OCI-LY3 (cell line): ENCODE data around the gene CD28.

Source experiments
- H2AFZ ChIP-seq: fragments of 200-600, 300-600 bp; shearing (Covaris generic); 2 replicates; pipeline ENCODE4 v1.6.0; 2014; ENCODE audit warnings: antibody characterized with exemption, low read depth, low read length
- H3K27ac ChIP-seq: fragments of 200-600, 300-600 bp; sonication (generic); 2 replicates; pipeline ENCODE4 v1.5.1; 2014; ENCODE audit warnings: mild to moderate bottlenecking, low read length, moderate library complexity, mixed read lengths
- H3K27me3 ChIP-seq: fragments of 200-600, 300-600 bp; sonication (generic); 2 replicates; pipeline ENCODE4 v1.6.1; 2014; ENCODE audit warnings: low read depth, low read length, mixed read lengths
- H3K36me3 ChIP-seq: fragments of 200-600, 300-600 bp; sonication (generic); replicated peaks from 2 replicates; pipeline ENCODE3; 2014; ENCODE audit warnings: low read depth, low read length, mixed read lengths
- H3K4me1 ChIP-seq: fragments of 300-600, 200-600 bp; sonication (generic); 2 replicates; pipeline ENCODE4 v1.6.1; 2014; ENCODE audit warnings: low read length, mixed read lengths
- H3K4me2 ChIP-seq: fragments of 200-600, 300-600 bp; sonication (generic); 2 replicates; pipeline ENCODE4 v1.6.1; 2014; ENCODE audit warnings: low read length, mixed read lengths
- H3K4me3 ChIP-seq: fragments of 300-600, 200-600 bp; sonication (generic); 2 replicates; pipeline ENCODE4 v1.5.1; 2014; ENCODE audit warnings: antibody characterized with exemption, mild to moderate bottlenecking, low read length, moderate library complexity
- H3K79me2 ChIP-seq: fragments of 300-600, 200-600 bp; shearing (Covaris generic); 2 replicates; pipeline ENCODE4 v1.6.1; 2014; ENCODE audit warnings: mild to moderate bottlenecking, low read length, mixed read lengths
- H3K9ac ChIP-seq: fragments of 300-600, 200-600 bp; shearing (Covaris generic); 2 replicates; pipeline ENCODE4 v1.6.0; 2014; ENCODE audit warnings: mild to moderate bottlenecking, low read length, moderate library complexity
- H3K9me3 ChIP-seq: fragments of 200-600, 300-600 bp; shearing (Covaris generic); 2 replicates; pipeline ENCODE4 v1.6.1; 2014; ENCODE audit warnings: low read length, mixed read lengths; ENCODE audit not compliant: insufficient read depth
- H4K20me1 ChIP-seq: fragments of 200-600, 300-600 bp; sonication (generic); 2 replicates; pipeline ENCODE4 v1.6.1; 2016; ENCODE audit warnings: low read length, mixed read lengths; ENCODE audit not compliant: insufficient read depth
- CTCF ChIP-seq: fragments of 200-600, 300-600 bp; sonication (generic); IDR thresholded peaks from 2 replicates; pipeline ENCODE4 v1.5.1; 2014; ENCODE audit warnings: antibody characterized with exemption, low read length, low read depth
- EZH2phosphoT487 ChIP-seq: fragments of 200-600 bp; shearing (Covaris generic); IDR thresholded peaks from 2 replicates; pipeline ENCODE4 v1.6.1; 2018; ENCODE audit warnings: antibody characterized with exemption, mixed run types, low read depth

Gene CD28

GRCh38 chr2:203709416-203710040, 3.1 kb downstream of the CD28 start:
- Histone ChIP-seq H3K79me2 (no peaks in the 10 kb centered on the region), H3K4me2 (no peak overlapping the region)
- TF ChIP-seq EZH2phosphoT487 (no peak), CTCF (no peak)

GRCh38 chr2:203710226-203710625, 3.8 kb downstream of the CD28 start:
- H3K27me3 ChIP-seq = peaks cover 35% of the 10 kb centered on the region
- H3K9me3 ChIP-seq = no peaks in the 10 kb centered on the region
- H3K4me1 ChIP-seq = peaks cover 25% of the 10 kb centered on the region
- H4K20me1 ChIP-seq = no peaks in the 10 kb centered on the region
- H3K27ac ChIP-seq = no peak overlapping the region
- no peak for TF ChIP-seq EZH2phosphoT487
- TF ChIP-seq CTCF = no peak
- no peaks in the 10 kb centered on the region for H3K79me2 ChIP-seq
- no peak overlapping the region for H3K9ac ChIP-seq
- no peak overlapping the region for H2AFZ ChIP-seq
- no peak overlapping the region for H3K4me3 ChIP-seq
- no peak overlapping the region for H3K4me2 ChIP-seq
- no peaks in the 10 kb centered on the region for H3K36me3 ChIP-seq

More at GRCh38 chr2:203709416-203710040, 3.1 kb downstream of the CD28 start:
- Histone ChIP-seq H2AFZ (no peak overlapping the region), H3K9me3 (no peaks in the 10 kb centered on the region), H3K27ac (no peak overlapping the region), H3K9ac (no peak overlapping the region), H3K27me3 (peaks cover 33% of the 10 kb centered on the region), H3K4me1 (peaks cover 29% of the 10 kb centered on the region), H3K4me3 (no peak overlapping the region), H4K20me1 (no peaks in the 10 kb centered on the region), H3K36me3 (no peaks in the 10 kb centered on the region)

GRCh38 chr2:203710952-203711351, 4.5 kb downstream of the CD28 start:
- no peaks in the 10 kb centered on the region for H3K79me2 ChIP-seq
- no peak for TF ChIP-seq CTCF
- TF ChIP-seq EZH2phosphoT487 = no peak
- H3K4me1 ChIP-seq = peaks cover 17% of the 10 kb centered on the region
- no peak overlapping the region for H3K9ac ChIP-seq
- H3K36me3 ChIP-seq = no peaks in the 10 kb centered on the region
- H3K27me3 ChIP-seq = peaks cover 35% of the 10 kb centered on the region
- H2AFZ ChIP-seq = no peak overlapping the region
- H3K9me3 ChIP-seq = no peaks in the 10 kb centered on the region
- no peaks in the 10 kb centered on the region for H4K20me1 ChIP-seq
- H3K4me3 ChIP-seq = no peak overlapping the region
- no peak overlapping the region for H3K4me2 ChIP-seq
- no peak overlapping the region for H3K27ac ChIP-seq

GRCh38 chr2:203711399-203711798, 5.0 kb downstream of the CD28 start:
- no peak overlapping the region for H3K9ac ChIP-seq
- peaks cover 13% of the 10 kb centered on the region for H3K4me1 ChIP-seq
- H2AFZ ChIP-seq = no peak overlapping the region
- peaks cover 35% of the 10 kb centered on the region for H3K27me3 ChIP-seq
- no peak overlapping the region for H3K4me2 ChIP-seq
- no peaks in the 10 kb centered on the region for H4K20me1 ChIP-seq
- no peaks in the 10 kb centered on the region for H3K9me3 ChIP-seq
- H3K4me3 ChIP-seq = no peak overlapping the region
- H3K27ac ChIP-seq = no peak overlapping the region
- no peaks in the 10 kb centered on the region for H3K79me2 ChIP-seq
- TF ChIP-seq CTCF (no peak), EZH2phosphoT487 (no peak)
- no peaks in the 10 kb centered on the region for H3K36me3 ChIP-seq
